ENCODE measurements around the gene TEAD1.

DNA sequence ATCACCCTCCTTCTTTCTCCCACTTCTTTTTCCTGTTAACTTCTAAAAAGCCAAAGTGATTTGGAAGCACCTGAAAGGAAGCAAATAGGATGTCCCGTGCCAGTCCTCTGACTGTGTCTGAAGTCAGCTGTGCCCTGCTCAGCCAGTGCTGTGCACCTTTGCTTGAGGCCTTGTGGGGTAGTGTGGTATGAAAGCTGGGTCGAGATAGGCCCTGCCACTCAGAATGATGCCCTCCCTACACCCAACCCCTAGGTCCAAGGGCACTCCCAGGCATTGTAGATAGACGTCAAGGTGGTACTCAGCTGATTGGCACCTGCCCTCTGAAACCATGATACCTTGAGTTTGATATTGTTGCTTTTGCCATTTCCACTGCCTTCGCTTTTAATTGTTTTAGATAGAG lies 251.3 kb downstream of the TEAD1 start:
- TF ChIP-seq ZNF717 (CRISPR knock-in tag; IDR thresholded peaks at IDR 0.05) (no peak), FOS (IDR thresholded peaks at IDR 0.05; ENCODE audit: extremely low read depth, insufficient read length) (no peak), PHF20 (IDR thresholded peaks at IDR 0.05; ENCODE audit: partially characterized antibody) (no peak), SNRNP70 (optimal IDR thresholded peaks at IDR 0.05; ENCODE audit: low read depth, low read length) (no peak), TEAD1 (CRISPR knock-in tag; IDR thresholded peaks at IDR 0.05) (no peak), RB1 (IDR thresholded peaks at IDR 0.05; ENCODE audit: low read depth) (no peak), POLR2A (conservative IDR thresholded peaks at IDR 0.05) (no peak), MED1 (CRISPR knock-in tag; IDR thresholded peaks at IDR 0.05; ENCODE audit: borderline replicate concordance) (no peak), ZNF644 (tag; IDR thresholded peaks at IDR 0.05; ENCODE audit: low read depth) (no peak)
- TF ChIP-seq, protein P1, sequence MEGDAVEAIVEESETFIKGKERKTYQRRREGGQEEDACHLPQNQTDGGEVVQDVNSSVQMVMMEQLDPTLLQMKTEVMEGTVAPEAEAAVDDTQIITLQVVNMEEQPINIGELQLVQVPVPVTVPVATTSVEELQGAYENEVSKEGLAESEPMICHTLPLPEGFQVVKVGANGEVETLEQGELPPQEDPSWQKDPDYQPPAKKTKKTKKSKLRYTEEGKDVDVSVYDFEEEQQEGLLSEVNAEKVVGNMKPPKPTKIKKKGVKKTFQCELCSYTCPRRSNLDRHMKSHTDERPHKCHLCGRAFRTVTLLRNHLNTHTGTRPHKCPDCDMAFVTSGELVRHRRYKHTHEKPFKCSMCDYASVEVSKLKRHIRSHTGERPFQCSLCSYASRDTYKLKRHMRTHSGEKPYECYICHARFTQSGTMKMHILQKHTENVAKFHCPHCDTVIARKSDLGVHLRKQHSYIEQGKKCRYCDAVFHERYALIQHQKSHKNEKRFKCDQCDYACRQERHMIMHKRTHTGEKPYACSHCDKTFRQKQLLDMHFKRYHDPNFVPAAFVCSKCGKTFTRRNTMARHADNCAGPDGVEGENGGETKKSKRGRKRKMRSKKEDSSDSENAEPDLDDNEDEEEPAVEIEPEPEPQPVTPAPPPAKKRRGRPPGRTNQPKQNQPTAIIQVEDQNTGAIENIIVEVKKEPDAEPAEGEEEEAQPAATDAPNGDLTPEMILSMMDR (IDR thresholded peaks at IDR 0.05 in 2 of 3, conservative IDR thresholded peaks at IDR 0.05 in 1 of 3; ENCODE audit: insufficient read depth in 2 of 3, low read depth in 1 of 3, low read length in 3 of 3) = no peak
- TF ChIP-seq, protein P2, sequence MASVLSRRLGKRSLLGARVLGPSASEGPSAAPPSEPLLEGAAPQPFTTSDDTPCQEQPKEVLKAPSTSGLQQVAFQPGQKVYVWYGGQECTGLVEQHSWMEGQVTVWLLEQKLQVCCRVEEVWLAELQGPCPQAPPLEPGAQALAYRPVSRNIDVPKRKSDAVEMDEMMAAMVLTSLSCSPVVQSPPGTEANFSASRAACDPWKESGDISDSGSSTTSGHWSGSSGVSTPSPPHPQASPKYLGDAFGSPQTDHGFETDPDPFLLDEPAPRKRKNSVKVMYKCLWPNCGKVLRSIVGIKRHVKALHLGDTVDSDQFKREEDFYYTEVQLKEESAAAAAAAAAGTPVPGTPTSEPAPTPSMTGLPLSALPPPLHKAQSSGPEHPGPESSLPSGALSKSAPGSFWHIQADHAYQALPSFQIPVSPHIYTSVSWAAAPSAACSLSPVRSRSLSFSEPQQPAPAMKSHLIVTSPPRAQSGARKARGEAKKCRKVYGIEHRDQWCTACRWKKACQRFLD (CRISPR knock-in tag; IDR thresholded peaks at IDR 0.05) = no peak
- TF ChIP-seq, protein P3, sequence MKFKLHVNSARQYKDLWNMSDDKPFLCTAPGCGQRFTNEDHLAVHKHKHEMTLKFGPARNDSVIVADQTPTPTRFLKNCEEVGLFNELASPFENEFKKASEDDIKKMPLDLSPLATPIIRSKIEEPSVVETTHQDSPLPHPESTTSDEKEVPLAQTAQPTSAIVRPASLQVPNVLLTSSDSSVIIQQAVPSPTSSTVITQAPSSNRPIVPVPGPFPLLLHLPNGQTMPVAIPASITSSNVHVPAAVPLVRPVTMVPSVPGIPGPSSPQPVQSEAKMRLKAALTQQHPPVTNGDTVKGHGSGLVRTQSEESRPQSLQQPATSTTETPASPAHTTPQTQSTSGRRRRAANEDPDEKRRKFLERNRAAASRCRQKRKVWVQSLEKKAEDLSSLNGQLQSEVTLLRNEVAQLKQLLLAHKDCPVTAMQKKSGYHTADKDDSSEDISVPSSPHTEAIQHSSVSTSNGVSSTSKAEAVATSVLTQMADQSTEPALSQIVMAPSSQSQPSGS (CRISPR knock-in tag; IDR thresholded peaks at IDR 0.05) = no peak
